IMR-90 (cell line): ENCODE results near the gene PCSK6. TPM values are rescaled to one million over a fixed set of nuclear protein-coding genes. Genes with fewer than 3 reads are reported as not detected.

Source experiments
- ATAC-seq: fragments of 200-7000 bp; cut with Tn5 transposase; 2 replicates; pipeline ENCODE4 v1.9.1; 2020; ENCODE audit warnings: low read depth, mild to moderate bottlenecking, moderate library complexity
- BruUV-seq: library from RNA; stranded (reverse); fragments of 400-500 nt; replicated peaks from 2 replicates; lab custom pipeline; 2021; lab: Mats Ljungman, UMichigan
- CTCF ChIA-PET: fragments of 300-600 bp; formaldehyde crosslinking; extraction: SDS; loops from one replicate; lab custom pipeline; 2021; ENCODE audit warnings: antibody characterized with exemption; lab: Yijun Ruan, JAX
- POLR2A ChIA-PET: fragments of 300-600 bp; sonication (Branson Sonifier 250); formaldehyde crosslinking; loops from one replicate; lab custom pipeline; 2022; ENCODE audit warnings: antibody characterized with exemption; ENCODE audit not compliant: unreplicated experiment; lab: Charles Lee
- DNase-seq: peaks from one replicate; pipeline ENCODE4 v3.0.0; 2013
- H2AFZ ChIP-seq: replicated peaks from 2 replicates; pipeline ENCODE3; 2013; ENCODE audit warnings: low read length, mild to moderate bottlenecking; ENCODE audit not compliant: poor library complexity
- H2AK5ac ChIP-seq: 2 replicates; pipeline ENCODE4 v1.6.1; 2013; ENCODE audit warnings: low read depth, low read length, inconsistent platforms
- H2AK9ac ChIP-seq: replicated peaks from 2 replicates; pipeline ENCODE3; 2013; ENCODE audit warnings: mild to moderate bottlenecking, low read depth, low read length, moderate library complexity; ENCODE audit not compliant: poor library complexity
- H2BK120ac ChIP-seq: 2 replicates; pipeline ENCODE4 v1.6.1; 2013; ENCODE audit warnings: low read depth, low read length, inconsistent platforms
- H2BK15ac ChIP-seq: 3 replicates; pipeline ENCODE4 v1.6.1; 2013; ENCODE audit warnings: low read depth, low read length, inconsistent platforms
- H2BK20ac ChIP-seq: 2 replicates; pipeline ENCODE4 v1.6.1; 2013; ENCODE audit warnings: low read depth, mild to moderate bottlenecking, inconsistent platforms, low read length, moderate library complexity
- H2BK5ac ChIP-seq: 2 replicates; pipeline ENCODE4 v1.6.1; 2013; ENCODE audit warnings: mild to moderate bottlenecking, low read depth, low read length, inconsistent platforms; ENCODE audit not compliant: poor library complexity, severe bottlenecking
- H3K14ac ChIP-seq: replicated peaks from 2 replicates; pipeline ENCODE4 v1.6.1; 2013; ENCODE audit warnings: low read depth, low read length, inconsistent platforms
- H3K18ac ChIP-seq: 2 replicates; pipeline ENCODE4 v1.6.1; 2013; ENCODE audit warnings: low read depth, low read length, control low read depth
- H3K23ac ChIP-seq: 2 replicates; pipeline ENCODE4 v1.6.1; 2013; ENCODE audit warnings: low read depth, low read length, inconsistent platforms
- H3K27ac ChIP-seq: 2 replicates; pipeline ENCODE4 v1.5.1; 2013; ENCODE audit warnings: mild to moderate bottlenecking, control low read depth, low read length; ENCODE audit not compliant: insufficient read depth
- H3K27me3 ChIP-seq: 2 replicates; pipeline ENCODE4 v1.6.1; 2013; ENCODE audit warnings: low read length; ENCODE audit not compliant: control insufficient read depth, insufficient read depth
- H3K36me3 ChIP-seq: 2 replicates; pipeline ENCODE4 v1.6.1; 2013; ENCODE audit warnings: low read length, mixed read lengths; ENCODE audit not compliant: control insufficient read depth, insufficient read depth
- H3K4ac ChIP-seq: 2 replicates; pipeline ENCODE4 v1.6.1; 2013; ENCODE audit warnings: low read depth, low read length, inconsistent platforms
- H3K4me1 ChIP-seq: 2 replicates; pipeline ENCODE4 v1.6.1; 2013; ENCODE audit warnings: low read length, mixed read lengths; ENCODE audit not compliant: control insufficient read depth, insufficient read depth
- H3K4me2 ChIP-seq: 2 replicates; pipeline ENCODE4 v1.6.1; 2013; ENCODE audit warnings: low read depth, mild to moderate bottlenecking, control low read depth, low read length, moderate library complexity
- H3K4me3 ChIP-seq: 2 replicates; pipeline ENCODE4 v1.5.1; 2013; ENCODE audit warnings: low read depth, mild to moderate bottlenecking, control low read depth, low read length, moderate library complexity; ENCODE audit not compliant: insufficient read depth
- H3K56ac ChIP-seq: 2 replicates; pipeline ENCODE4 v1.6.1; 2013; ENCODE audit warnings: low read length, inconsistent platforms; ENCODE audit not compliant: insufficient read depth; ENCODE audit errors: extremely low read depth
- H3K79me1 ChIP-seq, 2 experiments: 2 replicates each; pipeline ENCODE4 v1.6.1; 2013; ENCODE audit warnings: low read length in 2 of 2, inconsistent platforms in 1 of 2, low read depth in 1 of 2
- H3K9ac ChIP-seq: 2 replicates; pipeline ENCODE4 v1.6.1; 2013; ENCODE audit warnings: low read depth, low read length, control low read depth
- H3K9me1 ChIP-seq: 2 replicates; pipeline ENCODE4 v1.6.1; 2013; ENCODE audit warnings: low read length, inconsistent platforms; ENCODE audit not compliant: insufficient read depth
- H3K9me3 ChIP-seq: 2 replicates; pipeline ENCODE4 v1.6.1; 2013; ENCODE audit warnings: low read length; ENCODE audit not compliant: control insufficient read depth, insufficient read depth
- H4K20me1 ChIP-seq: 2 replicates; pipeline ENCODE4 v1.6.1; 2013; ENCODE audit warnings: low read length, inconsistent platforms; ENCODE audit not compliant: insufficient read depth
- H4K5ac ChIP-seq: 2 replicates; pipeline ENCODE4 v1.6.1; 2013; ENCODE audit warnings: mild to moderate bottlenecking, low read depth, low read length, control low read depth
- H4K8ac ChIP-seq, 2 experiments: 2 replicates each; pipeline ENCODE4 v1.6.1; 2013; ENCODE audit warnings: low read depth in 2 of 2, low read length in 2 of 2, control low read depth in 1 of 2, inconsistent platforms in 1 of 2
- H4K91ac ChIP-seq: 2 replicates; pipeline ENCODE4 v1.6.1; 2013; ENCODE audit warnings: low read depth, low read length, inconsistent platforms; ENCODE audit not compliant: insufficient read depth
- FOS ChIP-seq: fragments of 150-350 bp; IDR thresholded peaks from 2 replicates; pipeline ENCODE4 v1.6.1; 2016; ENCODE audit warnings: low read depth, low read length
- MXI1 ChIP-seq: IDR thresholded peaks from 2 replicates; pipeline ENCODE4 v1.6.1; 2012; ENCODE audit warnings: low read depth, mild to moderate bottlenecking, low read length, moderate library complexity, borderline replicate concordance
- NFE2L2 ChIP-seq: fragments of 150-350 bp; IDR thresholded peaks from 2 replicates; pipeline ENCODE4 v1.6.1; 2016; ENCODE audit warnings: low read depth, mild to moderate bottlenecking, low read length
- POLR2A ChIP-seq: IDR thresholded peaks from 2 replicates; pipeline ENCODE4 v1.6.1; 2012; ENCODE audit warnings: mild to moderate bottlenecking, low read depth, low read length
- SMC3 ChIP-seq: fragments of 150-350 bp; IDR thresholded peaks from 2 replicates; pipeline ENCODE4 v1.6.1; 2016; ENCODE audit warnings: low read depth, mild to moderate bottlenecking, antibody characterized with exemption, low read length, moderate library complexity
- WGBS, 2 experiments: methylation state at CpG; one replicate each; pipeline versions ENCODE4 v1.1.5 to v1.1.7; 2013; ENCODE audit warnings: missing lambda C conversion rate in 2 of 2; ENCODE audit not compliant: insufficient read length in 1 of 2; ENCODE audit errors: extremely low coverage in 2 of 2; 5-methylcytosine and 5-hydroxymethylcytosine counted together
- dilution Hi-C: fragments of 300-500 bp; cut with HindIII; formaldehyde crosslinking; loops from one replicate; pipeline ENCODE4 v1.14.3; 2018; ENCODE audit warnings: low sequenced_read_pairs; ENCODE audit not compliant: unreplicated experiment
- in situ Hi-C: fragments of 300-500 bp; cut with MboI; formaldehyde crosslinking; loops from 3 replicates; pipeline ENCODE4 v1.14.3; 2019; ENCODE audit warnings: low sequenced_read_pairs, inconsistent platforms, mixed read lengths
- intact Hi-C: fragments of 100-400 bp; cut with micrococcal nuclease; formaldehyde crosslinking; loops from 2 replicates; pipeline ENCODE4 v1.10.0; 2022
- polyA plus RNA-seq, 3 experiments: library from polyadenylated mRNA; depleted of rRNA; stranded (reverse); fragments of >200 nt; gene quantifications; 2 replicates each; pipeline ENCODE4 v1.2.3, GENCODE V29; 2012; ENCODE audit warnings: low replicate concordance in 1 of 3
- total RNA-seq: library from RNA; depleted of rRNA; stranded (reverse); fragments of >200 nt; gene quantifications from 2 replicates; pipeline ENCODE4 v1.2.3, GENCODE V29; 2012
- TF ChIP-seq, protein P1 (sequence below): fragments of 150-350 bp; IDR thresholded peaks from 2 replicates; pipeline ENCODE4 v1.6.1; 2016; ENCODE audit warnings: low read depth, mild to moderate bottlenecking, low read length, moderate library complexity, borderline replicate concordance

PCSK6 gene
- total and polyA plus RNA-seq, 2 of the 4 experiments (the other 2 are of a cell fraction) = not detected

DNA sequence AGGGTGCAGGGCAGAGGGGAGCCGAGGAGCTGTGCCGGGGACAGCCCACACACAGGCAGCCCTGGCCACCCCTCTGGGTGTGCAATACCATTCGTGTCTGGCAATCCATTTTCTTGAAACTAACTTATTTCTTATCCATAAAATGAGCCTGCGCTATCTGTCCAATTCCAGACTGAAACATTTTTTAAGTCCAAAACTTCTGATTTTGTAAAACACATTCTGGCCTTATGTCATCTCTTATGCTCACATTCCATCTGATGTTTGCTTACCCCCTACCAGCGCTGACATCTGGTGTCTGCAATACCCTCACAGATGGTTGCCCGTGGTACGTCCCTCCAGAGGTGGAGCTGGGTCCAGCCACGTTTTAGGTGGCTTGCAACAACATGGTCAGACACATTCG lies 31.8 kb downstream of the PCSK6 start:
- intact Hi-C loops (no loop called here), dilution Hi-C loops (no loop called here), in situ Hi-C loops (no loop called here)
- no peaks in the 10 kb centered on the region for H3K9me1 ChIP-seq
- H3K27me3 ChIP-seq = peaks cover 13% of the 10 kb centered on the region; the same call in 1 of the 2 replicates
- H2BK15ac ChIP-seq = no peak overlapping the region
- no peaks in the 10 kb centered on the region for H3K36me3 ChIP-seq
- no peaks in the 10 kb centered on the region for H3K9me3 ChIP-seq
- H3K79me1 ChIP-seq = no peaks in the 10 kb centered on the region
- H2AK9ac ChIP-seq = no peak overlapping the region
- no peak overlapping the region for H3K4me2 ChIP-seq
- DNase-seq (no peak), ATAC-seq (no peak)
- no peak overlapping the region for H3K27ac ChIP-seq
- ChIA-PET POLR2A (no interaction called here), CTCF (no interaction called here)
- TF ChIP-seq POLR2A (no peak), SMC3 (no peak), MXI1 (no peak), FOS (no peak), NFE2L2 (no peak)
- TF ChIP-seq, protein P1, sequence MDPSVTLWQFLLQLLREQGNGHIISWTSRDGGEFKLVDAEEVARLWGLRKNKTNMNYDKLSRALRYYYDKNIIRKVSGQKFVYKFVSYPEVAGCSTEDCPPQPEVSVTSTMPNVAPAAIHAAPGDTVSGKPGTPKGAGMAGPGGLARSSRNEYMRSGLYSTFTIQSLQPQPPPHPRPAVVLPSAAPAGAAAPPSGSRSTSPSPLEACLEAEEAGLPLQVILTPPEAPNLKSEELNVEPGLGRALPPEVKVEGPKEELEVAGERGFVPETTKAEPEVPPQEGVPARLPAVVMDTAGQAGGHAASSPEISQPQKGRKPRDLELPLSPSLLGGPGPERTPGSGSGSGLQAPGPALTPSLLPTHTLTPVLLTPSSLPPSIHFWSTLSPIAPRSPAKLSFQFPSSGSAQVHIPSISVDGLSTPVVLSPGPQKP = no peak
- 56% methylated on average over 5 of the region's 9 CpGs; no CpG with 5 or more reads in 1 of the 2 experiments for WGBS, 2 experiments
- no peak overlapping the region for H3K23ac ChIP-seq
- H3K14ac ChIP-seq = no peak overlapping the region
- no peak overlapping the region for H3K4ac ChIP-seq
- no peak overlapping the region for H3K56ac ChIP-seq
- no peak overlapping the region for H4K8ac ChIP-seq
- H3K4me1 ChIP-seq = no peaks in the 10 kb centered on the region
- H3K4me3 ChIP-seq = no peak overlapping the region
- no peak overlapping the region for H4K91ac ChIP-seq
- H3K9ac ChIP-seq = no peak overlapping the region
- no peak overlapping the region for H2BK120ac ChIP-seq
- no peak overlapping the region for H2BK5ac ChIP-seq
- H2AFZ ChIP-seq = no peak overlapping the region
- H4K5ac ChIP-seq = no peak overlapping the region
- BruUV-seq = no TSS peak
- H2AK5ac ChIP-seq = no peak overlapping the region
- no peak overlapping the region for H2BK20ac ChIP-seq
- H3K18ac ChIP-seq = no peak overlapping the region
- no peaks in the 10 kb centered on the region; the same call in 1 of the 2 replicates for H4K20me1 ChIP-seq
